Neutrophil (primary cell): ENCODE results near the gene AKT3.
"Not testable (repeated sequence)": the region's sequence is repeated elsewhere in the genome, so short reads cannot be mapped to it uniquely, and the experiment has no call there.

Source experiments
- H3K27ac ChIP-seq: fragments of 200-600 bp; sonication (generic); 2 replicates; pipeline ENCODE4 v1.5.1; 2016; ENCODE audit warnings: mild to moderate bottlenecking, moderate library complexity
- H3K27me3 ChIP-seq: fragments of 200-600 bp; sonication (generic); 2 replicates; pipeline ENCODE4 v1.6.0; 2016; ENCODE audit warnings: mild to moderate bottlenecking
- H3K36me3 ChIP-seq: fragments of 200-600 bp; sonication (generic); 2 replicates; pipeline ENCODE4 v1.5.1; 2017
- H3K4me1 ChIP-seq, 2 experiments: fragments of 200-600 bp in 1 of 2; sonication (generic) in 1 of 2; 1 replicate in 1 of 2; 2 replicates in 1 of 2; pipeline versions ENCODE4 v1.5.1 to v1.6.1; 2013 to 2016; ENCODE audit warnings: low read depth in 1 of 2, low read length in 1 of 2, mild to moderate bottlenecking in 1 of 2, moderate library complexity in 1 of 2; ENCODE audit not compliant: control insufficient read depth in 1 of 2, insufficient read depth in 1 of 2
- H3K4me3 ChIP-seq, 2 experiments: fragments of 200-600 bp in 1 of 2; sonication (generic) in 1 of 2; 1 replicate in 1 of 2; 2 replicates in 1 of 2; pipeline ENCODE4 v1.5.1; 2013 to 2016; ENCODE audit warnings: low read depth in 1 of 2, low read length in 1 of 2, mild to moderate bottlenecking in 1 of 2, moderate library complexity in 1 of 2
- H3K9me3 ChIP-seq: fragments of 200-600 bp; sonication (generic); 2 replicates; pipeline ENCODE4 v1.5.1; 2016
- CTCF ChIP-seq: fragments of 200-600 bp; sonication (generic); IDR thresholded peaks from 2 replicates; pipeline ENCODE4 v1.5.1; 2016; ENCODE audit warnings: antibody characterized with exemption

AKT3 gene

GRCh38 chr1:243841507-243841906 is 8.5 kb downstream of the AKT3 start:
- Histone ChIP-seq H3K27me3 (peaks cover 10% of the 10 kb centered on the region), H3K4me3 (no peak overlapping the region), H3K4me1 (no peaks in the 10 kb centered on the region), H3K27ac (no peak overlapping the region), H3K36me3 (no peaks in the 10 kb centered on the region), H3K9me3 (no peaks in the 10 kb centered on the region)
- TF ChIP-seq CTCF: no peak

GRCh38 chr1:243837907-243838535 is 12.0 kb downstream of the AKT3 start:
- no peaks in the 10 kb centered on the region for H3K9me3 ChIP-seq
- H3K36me3 ChIP-seq: no peaks in the 10 kb centered on the region
- no peak overlapping the region for H3K27ac ChIP-seq
- no peak for TF ChIP-seq CTCF
- H3K4me3 ChIP-seq: no peak overlapping the region
- H3K4me1 ChIP-seq: no peaks in the 10 kb centered on the region
- H3K27me3 ChIP-seq: no peaks in the 10 kb centered on the region

- no peaks in the 10 kb centered on the region for H3K36me3 ChIP-seq
- no peaks in the 10 kb centered on the region for H3K27me3 ChIP-seq
- TF ChIP-seq CTCF: no peak
- H3K27ac ChIP-seq: no peak overlapping the region
- H3K4me1 ChIP-seq: peaks cover 3 to 6% of the 10 kb centered on the region in 2 experiments
- no peak overlapping the region for H3K4me3 ChIP-seq
- no peaks in the 10 kb centered on the region for H3K9me3 ChIP-seq
Observed at GRCh38 chr1:243834130-243834529, 15.9 kb downstream of the AKT3 start.

- peaks cover 3 to 6% of the 10 kb centered on the region in 2 experiments for H3K4me1 ChIP-seq
- H3K4me3 ChIP-seq: no peak overlapping the region
- H3K27ac ChIP-seq: no peak overlapping the region
- no peaks in the 10 kb centered on the region for H3K9me3 ChIP-seq
- H3K27me3 ChIP-seq: no peaks in the 10 kb centered on the region
- H3K36me3 ChIP-seq: no peaks in the 10 kb centered on the region
- TF ChIP-seq CTCF: no peak
Observed at GRCh38 chr1:243831463-243831862, 18.6 kb downstream of the AKT3 start.

- Histone ChIP-seq H3K36me3 (no peaks in the 10 kb centered on the region), H3K9me3 (no peaks in the 10 kb centered on the region), H3K4me3 (no peak overlapping the region), H3K27me3 (no peaks in the 10 kb centered on the region), H3K4me1 (peaks cover 3 to 6% of the 10 kb centered on the region in 2 experiments), H3K27ac (no peak overlapping the region)
- TF ChIP-seq CTCF: no peak
Observed at GRCh38 chr1:243827206-243827605, 22.8 kb downstream of the AKT3 start.

GRCh38 chr1:243824907-243825306 is 25.1 kb downstream of the AKT3 start:
- H3K4me1 ChIP-seq, H3K9me3 ChIP-seq, H3K36me3 ChIP-seq, H3K27ac ChIP-seq, H3K27me3 ChIP-seq, H3K4me3 ChIP-seq: not testable (repeated sequence)
